GM12878 (cell line): ENCODE measurements around the gene VSTM4. TPM values are rescaled to one million over a fixed set of nuclear protein-coding genes. Genes with fewer than 3 reads are reported as not detected.

ENCODE experiments used
- ATAC-seq: fragments of 200-7000 bp; cut with Tn5 transposase; 3 replicates; pipeline ENCODE4 v1.9.1; 2020; ENCODE audit warnings: mild to moderate bottlenecking, moderate library complexity
- BruUV-seq: library from RNA; stranded (reverse); fragments of 400-500 nt; replicated peaks from 2 replicates; lab custom pipeline; 2021; lab: Mats Ljungman, UMichigan
- CTCF ChIA-PET: fragments of 300-600 bp; sonication (Branson Sonifier 250); formaldehyde crosslinking; extraction: SDS; loops from one replicate; lab custom pipeline; 2021; ENCODE audit warnings: inconsistent platforms; lab: Yijun Ruan, JAX
- POLR2A ChIA-PET: fragments of 350-600 bp; formaldehyde crosslinking; extraction: SDS; loops from one replicate; lab custom pipeline; 2021; ENCODE audit warnings: inconsistent platforms; lab: Charles Lee
- RAD21 ChIA-PET: fragments of 300-600 bp; sonication (Branson Sonifier 250); formaldehyde crosslinking; loops from one replicate; lab custom pipeline; 2023; ENCODE audit warnings: antibody characterized with exemption; ENCODE audit not compliant: unreplicated experiment; lab: Charles Lee
- SMC1A ChIA-PET: fragments of 300-600 bp; sonication (Branson Sonifier 250); formaldehyde crosslinking; loops from one replicate; lab custom pipeline; 2023; ENCODE audit not compliant: unreplicated experiment, uncharacterized antibody; lab: Charles Lee
- DNase-seq: peaks from one replicate; pipeline ENCODE4 v3.0.0-alpha.2; 2011; ENCODE audit warnings: low read depth, low spot score
- FAIRE-seq: peaks from 3 replicates; lab custom pipeline; 2011; peaks lifted over from hg19 to GRCh38; lab: Jason Lieb, UNC
- H2AFZ ChIP-seq: 2 replicates; pipeline ENCODE4 v1.6.0; 2011; ENCODE audit warnings: low read depth, low read length, control low read depth; ENCODE audit not compliant: control insufficient read depth
- H3K27ac ChIP-seq: 2 replicates; pipeline ENCODE4 v1.5.1; 2011; ENCODE audit warnings: control low read depth; ENCODE audit not compliant: control insufficient read depth, insufficient read depth
- H3K27me3 ChIP-seq, 2 experiments: replicated peaks in 1 of 2; 2 replicates each; pipeline versions ENCODE4 v1.6.0 to v1.6.1; 2011; ENCODE audit warnings: low read length in 1 of 2; ENCODE audit not compliant: control insufficient read depth in 2 of 2, insufficient read depth in 2 of 2
- H3K36me3 ChIP-seq, 2 experiments: 2 replicates each; pipeline ENCODE4 v1.5.1; 2011; ENCODE audit warnings: low read length in 1 of 2; ENCODE audit not compliant: control insufficient read depth in 2 of 2, insufficient read depth in 2 of 2
- H3K4me1 ChIP-seq: 2 replicates; pipeline ENCODE4 v1.6.1; 2011; ENCODE audit warnings: mild to moderate bottlenecking, low read length, moderate library complexity, mixed read lengths; ENCODE audit not compliant: control insufficient read depth, insufficient read depth
- H3K4me2 ChIP-seq: 2 replicates; pipeline ENCODE4 v1.6.0; 2011; ENCODE audit warnings: control low read depth; ENCODE audit not compliant: control insufficient read depth, insufficient read depth
- H3K4me3 ChIP-seq: fragments of 200-600 bp; sonication (generic); 2 replicates; pipeline ENCODE4 v1.5.1; 2016
- H3K79me2 ChIP-seq: 2 replicates; pipeline ENCODE4 v1.6.0; 2011; ENCODE audit warnings: low read length; ENCODE audit not compliant: control insufficient read depth, insufficient read depth
- H3K9ac ChIP-seq: 2 replicates; pipeline ENCODE4 v1.8.0; 2011; ENCODE audit warnings: low read length, control low read depth, mixed read lengths; ENCODE audit not compliant: control insufficient read depth, insufficient read depth
- H3K9me3 ChIP-seq: replicated peaks from 3 replicates; pipeline ENCODE4 v1.5.1; 2011; ENCODE audit warnings: mild to moderate bottlenecking, low read length; ENCODE audit not compliant: control insufficient read depth, insufficient read depth
- H4K20me1 ChIP-seq: 2 replicates; pipeline ENCODE4 v1.6.0; 2011; ENCODE audit not compliant: control insufficient read depth, insufficient read depth
- ASH2L ChIP-seq: fragments of 300-600, 200-600 bp; sonication (generic); IDR thresholded peaks from 2 replicates; pipeline ENCODE4 v1.6.1; 2017; ENCODE audit warnings: low read depth, mild to moderate bottlenecking, borderline replicate concordance
- BCLAF1 ChIP-seq: fragments of 450-650 bp; IDR thresholded peaks from 2 replicates; pipeline ENCODE4 v1.6.1; 2017; ENCODE audit warnings: antibody characterized with exemption, mild to moderate bottlenecking, moderate library complexity
- E2F8 ChIP-seq: fragments of 450-650 bp; IDR thresholded peaks from 2 replicates; pipeline ENCODE4 v1.6.1; 2018; ENCODE audit warnings: mild to moderate bottlenecking, low read depth, moderate library complexity; ENCODE audit not compliant: partially characterized antibody
- EGR1 ChIP-seq, 2 experiments: IDR thresholded peaks; 1 replicate in 1 of 2; 2 replicates in 1 of 2; pipeline ENCODE4 v1.6.1; 2011 to 2012; ENCODE audit warnings: low read depth in 2 of 2, low read length in 2 of 2, borderline replicate concordance in 1 of 2, mild to moderate bottlenecking in 1 of 2, moderate library complexity in 1 of 2
- GABPA ChIP-seq: IDR thresholded peaks from 2 replicates; pipeline ENCODE4 v1.6.1; 2014; ENCODE audit warnings: antibody characterized with exemption, low read depth, mild to moderate bottlenecking, inconsistent platforms
- IKZF2 ChIP-seq, 2 experiments: fragments of 450-650 bp; IDR thresholded peaks; 2 replicates each; pipeline ENCODE4 v1.6.1; 2017; ENCODE audit warnings: mild to moderate bottlenecking in 2 of 2, moderate library complexity in 2 of 2
- JUND ChIP-seq: IDR thresholded peaks from 2 replicates; pipeline ENCODE4 v1.6.1; 2012; ENCODE audit warnings: low read depth, mild to moderate bottlenecking, low read length, improper control_type of control experiment, moderate library complexity
- MTA3 ChIP-seq: IDR thresholded peaks from 2 replicates; pipeline ENCODE4 v1.6.1; 2012; ENCODE audit warnings: low read length, inconsistent platforms, borderline replicate concordance
- MYC ChIP-seq: IDR thresholded peaks from 2 replicates; pipeline ENCODE4 v1.6.1; 2011; ENCODE audit warnings: mild to moderate bottlenecking, low read length, moderate library complexity, inconsistent platforms; ENCODE audit not compliant: insufficient read depth, insufficient replicate concordance, insufficient read length, severe bottlenecking
- NR2F1 ChIP-seq: fragments of 450-650 bp; conservative IDR thresholded peaks from 2 replicates; pipeline ENCODE4 v1.6.1; 2017; ENCODE audit warnings: mild to moderate bottlenecking
- POLR2AphosphoS5 ChIP-seq: IDR thresholded peaks from 2 replicates; pipeline ENCODE4 v1.6.1; 2011; ENCODE audit warnings: mild to moderate bottlenecking, low read length, inconsistent platforms
- ZNF217 ChIP-seq: fragments of 450-650 bp; IDR thresholded peaks from 2 replicates; pipeline ENCODE4 v1.6.1; 2017; ENCODE audit warnings: antibody characterized with exemption, mild to moderate bottlenecking
- WGBS: methylation state at CpG from one replicate; pipeline ENCODE4 v1.1.6; 2016; ENCODE audit warnings: low lambda C conversion rate; ENCODE audit not compliant: insufficient replicate concordance, insufficient coverage; ENCODE audit errors: missing lambda C conversion rate; 5-methylcytosine and 5-hydroxymethylcytosine counted together
- in situ Hi-C: fragments of 300-500 bp; cut with MboI; formaldehyde crosslinking; loops from 9 replicates; pipeline ENCODE4 v1.14.3; 2018; ENCODE audit warnings: mixed read lengths
- intact Hi-C: fragments of 100-400 bp; cut with micrococcal nuclease; formaldehyde crosslinking; loops from one replicate; pipeline ENCODE4 v1.14.2; 2022; ENCODE audit not compliant: unreplicated experiment
- polyA plus RNA-seq, 11 experiments: library from polyadenylated mRNA; depleted of rRNA in 4 of 11; unstranded in 6 of 11; stranded (reverse) in 5 of 11; fragments of >200 nt; fragmentation: Nextera tagmentation in 4 of 11; fragmentation: Illumina TruSeq in 1 of 11; extraction: Ambion mirVana in 4 of 11; extraction: Trizol in 1 of 11; gene quantifications; 1 replicate in 1 of 11; 2 replicates in 10 of 11; pipeline versions ENCODE4 v1.2.1 to v1.2.3, GENCODE V29; 2011 to 2016; ENCODE audit warnings: inconsistent platforms in 2 of 11, missing spikeins in 2 of 11, low read depth in 1 of 11
- total RNA-seq, 4 experiments: library from RNA; depleted of rRNA in 3 of 4; stranded (reverse); fragments of >200 nt in 3 of 4; fragmentation: Illumina TruSeq in 1 of 4; extraction: Trizol in 1 of 4; gene quantifications; 2 replicates each; pipeline versions ENCODE4 v1.2.1 to v1.2.3, GENCODE V29; 2013 to 2021

VSTM4 gene
- total and polyA plus RNA-seq, 10 of the 15 experiments (the other 5 are each of a cell fraction or from before 2014, with no cell fraction given) = 0.01 to 0.14 (median 0.02) TPM; not detected in 7

- WGBS = 3% methylated on average over 4 of the region's 4 CpGs
- ATAC-seq = no peak
- no peak overlapping the region for H3K4me3 ChIP-seq
- intact Hi-C loops = no loop called here
- H3K9ac ChIP-seq = no peak overlapping the region
- no TSS peak for BruUV-seq
- no peak for FAIRE-seq
- no peak overlapping the region for H2AFZ ChIP-seq
- RAD21 ChIA-PET = interaction anchor here (1.0 kb wide), 2 partner anchors 49 to 71 kb away, joined by 3 read pairs; no protein-coding TSS in a partner anchor
- H3K4me2 ChIP-seq = no peak overlapping the region
- no peak for DNase-seq
- H4K20me1 ChIP-seq = no peaks in the 10 kb centered on the region
- no peaks in the 10 kb centered on the region for H3K36me3 ChIP-seq
- SMC1A ChIA-PET = interaction anchor here (1.0 kb wide), 1 partner anchor 13 kb away, joined by 3 read pairs; no protein-coding TSS in a partner anchor
- in situ Hi-C loops = no loop called here
- no peaks in the 10 kb centered on the region for H3K4me1 ChIP-seq
- POLR2A ChIA-PET = interaction anchor here (0.6 kb wide), 1 partner anchor 43 kb away, joined by 5 read pairs; no protein-coding TSS in a partner anchor
- CTCF ChIA-PET = no interaction called here
- TF ChIP-seq ZNF217 (no peak), MYC (no peak), IKZF2 (IDR thresholded peaks at IDR 0.05) (no peak), NR2F1 (0 out of 2 replicates have a peak, but pooled peaks have one; percentile 32)
- no peaks in the 10 kb centered on the region for H3K9me3 ChIP-seq
- no peaks in the 10 kb centered on the region for H3K79me2 ChIP-seq
- no peaks in the 10 kb centered on the region; a peak in 2 of 4 replicates for H3K27me3 ChIP-seq
- no peak overlapping the region for H3K27ac ChIP-seq
Observed at GRCh38 chr10:49094646-49095045, 20.7 kb downstream of the VSTM4 start.

GRCh38 chr10:49093922-49094321 lies 21.4 kb downstream of the VSTM4 start:
- no peaks in the 10 kb centered on the region; a peak in 2 of 4 replicates for H3K27me3 ChIP-seq
- FAIRE-seq (no peak), ATAC-seq (no peak), DNase-seq (no peak)
- ChIA-PET SMC1A (interaction anchor here (1.2 kb wide), 1 partner anchor 70 kb away, joined by 3 read pairs; no protein-coding TSS in a partner anchor), CTCF (no interaction called here), RAD21 (no interaction called here), POLR2A (no interaction called here)
- H3K36me3 ChIP-seq = no peaks in the 10 kb centered on the region
- H3K79me2 ChIP-seq = no peaks in the 10 kb centered on the region
- H3K4me1 ChIP-seq = no peaks in the 10 kb centered on the region
- H3K4me2 ChIP-seq = no peak overlapping the region
- 73% methylated on average over 10 of the region's 10 CpGs for WGBS
- H3K9me3 ChIP-seq = no peaks in the 10 kb centered on the region
- no peak overlapping the region for H3K4me3 ChIP-seq
- intact Hi-C loops = no loop called here
- H3K27ac ChIP-seq = no peak overlapping the region
- H3K9ac ChIP-seq = no peak overlapping the region
- H4K20me1 ChIP-seq = no peaks in the 10 kb centered on the region
- in situ Hi-C loops = no loop called here
- BruUV-seq = no TSS peak
- H2AFZ ChIP-seq = no peak overlapping the region
- no peak for TF ChIP-seq POLR2AphosphoS5
- TF ChIP-seq JUND = no peak
- no peak for TF ChIP-seq E2F8
- TF ChIP-seq BCLAF1 = no peak
- TF ChIP-seq MTA3 = no peak
- no peak for TF ChIP-seq GABPA
- TF ChIP-seq ASH2L = no peak
- no peak for TF ChIP-seq MYC
- TF ChIP-seq EGR1 (IDR thresholded peaks at IDR 0.05; ENCODE audit: borderline replicate concordance in 1 of 2, low read depth in 2 of 2, low read length in 2 of 2) = no peak
